Measurements from ENCODE around the gene SLC25A26.

GRCh38 chr3:66298591-66298990, 77.8 kb downstream of the SLC25A26 start:
- TF ChIP-seq CTCF (IDR thresholded peaks at IDR 0.05) (no peak), EP300 (IDR thresholded peaks at IDR 0.05) (no peak)

Data from tibial nerve (tissue), 4 donors.